Inflammatory macrophage treated with lipopolysaccharide for 1 hour (primary cell): Measurements from ENCODE around the gene SPATA17.
"Not testable (repeated sequence)": the region's sequence is repeated elsewhere in the genome, so short reads cannot be mapped to it uniquely, and the experiment has no call there.

ENCODE experiments used
- DNase-seq, 2 donors: peaks; one replicate each; pipeline ENCODE4 v3.0.0-alpha.2; 2020 to 2022

The SPATA17 gene

DNA sequence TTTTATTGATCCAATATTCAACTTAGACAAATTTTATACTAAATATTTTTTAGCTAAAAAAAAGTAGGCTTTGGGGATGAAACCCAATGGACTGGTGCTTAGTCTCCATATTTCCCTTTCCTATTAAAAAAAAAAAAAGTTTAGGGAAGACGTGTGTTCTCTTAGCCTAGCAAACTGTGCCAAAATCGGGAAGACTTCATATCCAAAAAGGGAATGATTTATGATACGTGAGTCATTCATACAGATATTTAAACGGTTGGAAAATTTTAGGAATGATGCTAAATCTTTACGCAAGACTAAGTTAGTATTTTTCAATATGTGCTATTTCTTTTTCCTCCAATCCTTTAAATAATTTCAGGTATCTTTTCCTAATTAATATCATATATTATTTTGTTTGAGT lies 50.7 kb downstream of the SPATA17 start:
- no peak for DNase-seq

- DNase-seq: no peak
Observed at GRCh38 chr1:217687511-217687910, 56.4 kb downstream of the SPATA17 start.

GRCh38 chr1:217696140-217696539 lies 65.0 kb downstream of the SPATA17 start:
- DNase-seq: not testable (repeated sequence)

DNA sequence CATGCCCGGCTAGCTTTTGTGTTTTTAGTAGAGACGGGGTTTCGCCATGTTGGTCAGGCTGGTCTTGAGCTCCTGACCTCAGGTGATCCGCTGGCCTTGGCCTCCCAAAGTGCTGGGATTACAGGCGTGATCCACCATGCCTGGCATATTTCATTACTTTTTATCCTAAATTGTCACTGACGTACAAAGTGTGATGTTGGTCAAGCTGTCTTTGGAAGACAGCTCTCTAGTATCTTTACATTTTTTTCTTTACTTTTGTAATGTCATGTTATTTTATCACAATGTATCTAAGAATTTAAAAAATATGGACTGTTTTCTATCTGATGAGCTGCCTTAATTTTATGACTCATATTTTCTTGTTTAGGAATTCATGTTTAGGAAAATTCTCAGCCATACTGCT lies 72.2 kb downstream of the SPATA17 start:
- DNase-seq: no peak

DNA sequence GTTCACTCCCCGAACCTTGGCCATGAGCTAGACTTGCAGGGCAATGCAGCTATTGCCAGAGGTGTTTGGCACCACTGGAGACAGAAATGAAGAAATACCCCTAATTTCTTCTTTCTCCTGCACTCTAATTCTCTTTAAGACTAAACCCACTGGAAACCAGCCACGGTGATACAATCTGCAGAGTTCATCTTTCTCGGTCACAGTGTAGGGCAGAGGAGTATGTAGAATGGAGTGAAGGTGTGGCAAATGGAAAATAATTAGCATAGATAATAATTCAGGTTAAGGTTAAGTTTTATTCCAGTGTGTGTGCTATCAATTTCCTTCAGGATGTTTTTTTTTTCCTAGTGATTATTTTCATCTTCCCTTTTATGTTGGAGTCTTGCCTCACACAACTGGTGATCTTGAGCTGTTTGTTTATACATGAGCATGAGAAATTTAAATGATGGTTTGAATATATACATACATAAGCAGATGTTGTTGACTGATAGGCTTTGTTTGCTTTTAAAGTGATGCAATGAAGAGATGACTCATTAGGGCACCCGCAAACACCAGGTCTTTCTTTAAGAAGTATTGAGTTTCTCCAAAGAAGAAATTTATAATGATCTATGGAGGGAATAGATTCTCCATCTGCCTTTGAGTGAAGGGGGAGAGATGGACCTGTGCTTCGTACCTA lies 81.9 kb downstream of the SPATA17 start:
- no peak for DNase-seq

DNA sequence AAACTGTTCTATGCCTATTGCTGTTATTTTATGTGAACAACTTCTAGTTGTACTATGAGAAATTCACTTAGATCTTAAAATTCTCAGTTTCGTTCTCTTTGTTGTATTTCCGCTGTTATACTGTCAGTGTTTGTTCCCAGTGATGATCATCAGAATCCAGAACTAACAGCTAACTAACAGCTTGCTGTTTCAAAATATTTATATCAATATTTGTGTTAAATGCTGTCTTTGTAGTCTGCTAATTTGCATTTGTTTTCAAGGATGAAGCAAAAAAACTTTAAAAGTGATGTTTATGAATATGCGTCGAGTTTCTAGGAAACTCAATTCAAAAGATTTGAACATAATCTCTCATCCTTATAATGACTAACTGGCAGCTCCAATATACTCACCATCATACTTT lies 84.5 kb downstream of the SPATA17 start:
- DNase-seq: no peak

- DNase-seq: no peak
Observed at GRCh38 chr1:217717959-217718358, 86.8 kb downstream of the SPATA17 start.

DNA sequence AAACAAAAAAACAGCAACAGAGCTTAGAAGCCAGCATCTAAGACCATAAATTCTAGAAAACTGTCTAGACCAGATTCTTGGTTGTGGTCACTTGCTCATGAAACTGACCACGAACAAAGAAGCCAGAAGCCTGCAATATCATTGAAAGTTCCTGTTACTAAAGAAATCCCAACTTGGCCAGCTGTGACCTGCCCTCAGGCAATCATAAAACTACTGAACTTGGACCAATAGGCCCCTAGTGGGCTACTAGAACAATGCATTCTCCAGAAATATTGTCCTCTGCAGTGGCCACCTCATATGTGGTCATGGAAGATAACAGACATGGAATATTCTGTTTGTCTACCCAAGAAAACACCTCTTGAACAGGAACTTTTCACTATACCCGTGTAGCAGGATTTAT lies 87.7 kb downstream of the SPATA17 start:
- DNase-seq: no peak

- DNase-seq: no peak
Observed at GRCh38 chr1:217721692-217722091, 90.5 kb downstream of the SPATA17 start.

- no peak for DNase-seq
Observed at GRCh38 chr1:217734973-217735372, 103.8 kb downstream of the SPATA17 start.

GRCh38 chr1:217747156-217747769 lies 116.1 kb downstream of the SPATA17 start:
- peak; percentile 9 to 41 for DNase-seq

GRCh38 chr1:217769768-217770167 lies 138.6 kb downstream of the SPATA17 start:
- DNase-seq: no peak

DNA sequence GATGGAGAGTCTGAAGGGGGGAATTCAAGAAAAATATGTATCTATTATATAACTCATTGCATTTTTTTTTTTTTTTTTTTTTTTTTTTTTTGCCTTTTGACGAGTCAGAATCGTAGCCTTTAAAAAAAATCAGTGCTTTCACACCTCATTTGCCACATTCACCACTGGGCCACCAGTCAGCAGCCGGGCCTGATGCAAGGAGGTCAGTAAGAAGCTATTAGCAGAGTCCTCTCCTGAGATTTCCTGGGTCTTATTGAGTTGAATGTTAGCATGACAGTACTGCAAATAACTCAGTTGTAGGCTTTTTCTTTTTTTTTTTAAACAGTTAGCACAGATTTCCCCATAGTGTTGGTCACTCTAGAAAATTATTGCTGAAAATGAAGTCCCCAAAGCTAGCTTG lies 139.8 kb downstream of the SPATA17 start:
- DNase-seq: no peak

DNA sequence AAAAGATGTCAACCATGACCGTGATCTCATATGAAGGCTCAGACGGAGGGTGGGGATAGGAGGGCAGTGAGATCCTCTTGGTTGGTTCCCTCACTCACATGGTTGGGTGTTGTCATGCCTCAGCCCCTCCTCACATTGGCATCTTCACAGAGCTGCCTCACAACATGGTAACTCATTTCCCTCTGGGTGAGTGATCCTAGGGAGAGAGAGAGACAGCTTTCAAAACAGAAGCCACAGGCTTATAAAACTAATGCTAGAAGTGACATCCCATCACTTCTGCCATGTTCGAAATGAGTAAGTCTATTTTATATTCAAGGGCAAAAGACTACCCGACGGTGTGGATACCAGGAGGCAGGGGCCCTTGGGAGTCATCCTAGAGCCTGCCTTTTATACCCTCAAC lies 145.5 kb downstream of the SPATA17 start:
- no peak for DNase-seq

DNA sequence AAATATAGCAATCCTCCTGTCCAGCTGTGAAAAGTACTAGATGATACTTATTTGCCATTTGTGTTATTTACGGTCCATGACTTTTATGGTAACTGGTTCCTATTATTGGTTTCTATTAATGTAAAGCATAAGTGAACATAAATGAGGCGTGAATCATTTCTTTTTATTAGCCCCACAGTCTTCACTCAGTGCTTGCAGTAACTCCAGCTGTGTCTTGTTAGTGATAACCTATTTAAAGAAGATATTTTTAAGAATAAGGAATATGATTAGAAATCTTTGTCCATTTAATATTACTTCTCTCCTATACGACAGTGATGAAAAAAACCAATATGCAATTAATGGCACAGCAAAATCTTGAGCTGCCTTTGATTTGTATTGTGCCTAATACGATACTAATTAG lies 149.9 kb downstream of the SPATA17 start:
- DNase-seq: no peak

DNA sequence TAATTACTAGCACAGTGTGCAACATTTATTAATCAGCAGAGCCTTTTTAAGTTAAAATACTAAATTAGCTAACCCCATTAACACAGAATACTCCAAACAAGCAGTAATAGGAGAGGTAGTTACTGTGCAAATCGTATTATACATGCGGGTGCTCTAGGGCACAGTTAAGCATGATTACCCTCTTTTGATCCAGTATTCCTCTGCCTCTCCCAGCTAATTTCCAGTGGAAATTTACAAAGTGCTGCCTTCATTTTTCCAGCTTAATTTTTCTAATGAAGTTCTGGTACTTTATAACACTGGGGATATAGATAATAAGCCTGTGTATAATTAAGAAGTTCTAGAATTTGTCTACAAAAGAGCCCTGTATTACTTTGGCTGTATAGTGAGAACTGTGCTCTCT lies 159.9 kb downstream of the SPATA17 start:
- no peak for DNase-seq

DNA sequence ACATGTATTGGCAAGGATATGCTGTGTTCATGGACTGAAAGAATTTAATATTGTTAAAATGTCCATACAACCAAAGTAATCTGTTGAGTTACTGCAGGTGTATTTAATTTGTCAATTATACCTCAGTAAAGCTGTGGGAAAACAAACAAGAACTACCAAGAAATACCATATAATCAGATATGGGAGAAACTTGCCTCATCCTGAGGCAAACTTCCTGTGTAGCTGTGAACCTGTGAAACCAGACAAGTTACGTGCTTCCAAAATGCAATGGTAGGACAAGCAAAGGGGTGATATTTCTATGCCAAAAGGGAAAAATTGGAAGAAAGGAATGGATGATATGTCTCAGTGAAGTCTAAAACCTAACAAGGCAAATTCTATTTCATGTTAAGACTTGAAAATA lies 174.6 kb downstream of the SPATA17 start:
- no peak for DNase-seq

GRCh38 chr1:217812175-217812574 lies 181.0 kb downstream of the SPATA17 start:
- DNase-seq: no peak

DNA sequence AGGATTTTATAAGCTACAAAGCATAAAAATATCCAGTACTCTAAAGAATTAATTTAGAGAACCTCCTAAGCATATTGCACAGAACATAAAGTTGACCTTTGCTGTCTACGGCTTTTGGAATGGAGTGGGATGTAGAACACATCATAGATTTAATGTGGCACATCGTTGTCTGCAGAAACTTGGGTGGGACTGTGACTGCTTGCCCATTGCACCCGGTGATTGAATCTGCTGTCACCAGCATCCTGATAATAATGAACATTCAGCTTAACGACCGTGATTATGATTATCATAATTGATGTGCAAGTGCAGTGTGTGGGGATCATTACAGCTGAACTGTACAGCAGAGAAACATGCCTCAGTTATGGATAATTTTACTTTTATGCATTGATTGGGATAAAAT lies 181.9 kb downstream of the SPATA17 start:
- no peak for DNase-seq

DNA sequence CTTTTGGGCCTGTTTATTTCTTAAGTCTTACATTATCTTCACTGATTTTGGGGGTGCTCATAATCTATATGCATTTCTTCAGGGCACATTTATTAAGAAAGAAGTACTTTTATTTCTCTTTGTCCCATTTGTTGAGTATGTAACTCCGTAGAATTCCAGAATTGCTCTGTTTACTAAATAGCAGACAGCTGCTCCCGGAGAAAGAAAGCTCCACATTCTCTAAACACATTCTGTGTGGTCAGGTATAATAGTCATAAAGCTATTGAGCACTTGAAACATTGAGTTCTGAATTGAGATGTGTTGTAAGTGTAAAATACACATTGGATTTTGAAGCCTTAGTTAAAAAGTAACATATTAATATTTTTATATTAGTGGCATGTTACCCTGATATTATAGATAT lies 206.5 kb downstream of the SPATA17 start:
- no peak for DNase-seq

GRCh38 chr1:217839161-217839560 lies 208.0 kb downstream of the SPATA17 start:
- DNase-seq: no peak

GRCh38 chr1:217846733-217847132 lies 215.6 kb downstream of the SPATA17 start:
- DNase-seq: no peak

DNA sequence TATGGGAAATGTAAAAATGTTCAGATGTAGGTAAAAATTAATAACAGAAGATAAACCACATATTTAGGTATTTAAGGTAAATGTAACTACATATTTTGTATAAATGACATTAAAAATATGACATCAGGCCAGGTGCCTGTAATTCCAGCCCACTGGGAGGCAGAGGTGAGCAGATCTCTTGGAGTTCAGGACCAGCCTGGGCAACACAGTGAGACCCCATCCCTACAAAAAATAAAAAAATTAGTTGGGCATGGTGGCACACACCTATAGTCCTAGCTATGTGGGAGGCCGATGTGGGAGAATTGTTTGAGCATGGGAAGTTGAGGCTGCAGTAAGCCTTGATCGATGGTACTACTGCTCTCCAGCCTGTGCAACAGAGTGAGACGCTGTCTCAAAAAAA lies 216.5 kb downstream of the SPATA17 start:
- no peak for DNase-seq

DNA sequence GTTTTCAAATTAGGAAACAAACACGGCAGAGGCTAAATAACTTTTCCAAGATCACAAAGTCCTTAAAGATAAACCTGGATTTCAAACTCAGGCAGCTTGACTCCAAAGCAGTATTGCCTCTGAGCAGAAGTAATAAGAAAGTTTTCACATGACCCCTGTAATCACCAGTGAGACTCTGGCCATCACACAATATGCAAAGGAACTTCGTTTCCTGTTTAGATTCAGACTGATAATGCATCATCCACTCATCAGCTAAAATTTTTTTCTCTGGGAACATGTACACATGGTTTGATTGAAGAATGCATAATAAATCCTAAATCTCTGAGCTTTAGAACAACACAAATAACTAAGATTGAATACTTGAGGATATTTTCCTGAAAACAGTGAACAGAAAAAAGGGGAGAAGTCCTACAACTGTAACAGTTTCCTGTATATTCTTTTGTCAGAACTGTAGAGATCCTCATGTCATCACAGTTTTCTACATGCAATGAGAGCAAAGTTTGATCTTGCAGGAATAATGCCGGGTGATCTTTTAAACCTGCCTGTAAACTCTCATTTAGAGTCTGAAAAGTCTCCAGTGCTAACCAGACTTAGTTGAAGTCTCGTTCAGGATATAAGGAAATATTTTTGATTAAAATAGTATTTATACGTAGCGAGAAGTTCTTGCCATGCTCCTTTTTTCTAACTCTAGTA lies 225.3 kb downstream of the SPATA17 start:
- DNase-seq: no peak
